ENCODE data around the gene DET1.

- TF ChIP-seq POLR2A (IDR thresholded peaks at IDR 0.05; ENCODE audit: low read length) (no peak), GATA1 (IDR thresholded peaks at IDR 0.05; ENCODE audit: low read depth, low read length) (no peak)
Measured at GRCh38 chr15:88586401-88587162, 40.1 kb upstream of the DET1 start.
